Naive thymus-derived CD4-positive, alpha-beta T cell (primary cell): ENCODE measurements around the gene TVP23A. TPM values are rescaled to one million over a fixed set of nuclear protein-coding genes. Genes with fewer than 3 reads are reported as not detected.
"Not testable (repeated sequence)": the region's sequence is repeated elsewhere in the genome, so short reads cannot be mapped to it uniquely, and the experiment has no call there.

Source experiments
- ATAC-seq: fragments of 150-1000 bp; cut with Tn5 transposase; 2 replicates; pipeline ENCODE4 v1.10.0; 2021; ENCODE audit warnings: mild to moderate bottlenecking, moderate library complexity
- CTCF ChIA-PET: fragments of 350-600 bp; sonication (Branson Sonifier 250); formaldehyde crosslinking; loops from one replicate; lab custom pipeline; 2021; ENCODE audit warnings: antibody characterized with exemption; lab: Charles Lee
- POLR2A ChIA-PET: fragments of 350-600 bp; sonication (Branson Sonifier 250); formaldehyde crosslinking; loops from one replicate; lab custom pipeline; 2021; ENCODE audit warnings: antibody characterized with exemption, inconsistent platforms; lab: Charles Lee
- DNase-seq, 9 donors: peaks; one replicate each; pipeline versions ENCODE4 v3.0.0 to v3.0.0-alpha.2; 2020 to 2022; ENCODE audit warnings: mixed read lengths in 1 of 9
- H3K27ac ChIP-seq: one replicate; pipeline ENCODE4 v1.7.0; 2013; ENCODE audit warnings: mild to moderate bottlenecking, low read depth, low read length, moderate library complexity
- H3K27me3 ChIP-seq, 2 donors: one replicate each; pipeline ENCODE4 v1.7.0; 2013; ENCODE audit warnings: low read length in 2 of 2, mild to moderate bottlenecking in 2 of 2, moderate library complexity in 2 of 2; ENCODE audit not compliant: control insufficient read depth in 2 of 2, insufficient read depth in 2 of 2
- H3K36me3 ChIP-seq, 3 experiments: 1 replicate in 2 of 3; 2 replicates in 1 of 3; pipeline ENCODE4 v1.7.0; 2013; ENCODE audit warnings: low read length in 3 of 3, mild to moderate bottlenecking in 3 of 3, moderate library complexity in 1 of 3; ENCODE audit not compliant: insufficient read depth in 3 of 3, control insufficient read depth in 2 of 3
- H3K4me1 ChIP-seq, 2 donors: one replicate each; pipeline ENCODE4 v1.7.0; 2013; ENCODE audit warnings: low read length in 2 of 2, mild to moderate bottlenecking in 2 of 2, moderate library complexity in 1 of 2; ENCODE audit not compliant: control insufficient read depth in 2 of 2, insufficient read depth in 2 of 2
- H3K4me3 ChIP-seq: 2 replicates; pipeline ENCODE4 v1.7.0; 2013; ENCODE audit warnings: mild to moderate bottlenecking, low read length
- H3K9me3 ChIP-seq, 3 experiments: 1 replicate in 2 of 3; 2 replicates in 1 of 3; pipeline ENCODE4 v1.7.0; 2013; ENCODE audit warnings: low read length in 3 of 3; ENCODE audit not compliant: control insufficient read depth in 2 of 3
- H3K27ac Mint-ChIP-seq, 9 donors: one replicate each; pipeline ENCODE4 v1.8.0; 2020 to 2022; ENCODE audit warnings: mixed read lengths in 9 of 9, mild to moderate bottlenecking in 8 of 9, moderate library complexity in 5 of 9, inconsistent platforms in 2 of 9
- H3K27me3 Mint-ChIP-seq, 5 donors: one replicate each; pipeline ENCODE4 v1.8.0; 2021 to 2022; ENCODE audit warnings: mixed read lengths in 5 of 5, mild to moderate bottlenecking in 1 of 5
- H3K36me3 Mint-ChIP-seq, 5 donors: one replicate each; pipeline ENCODE4 v1.8.0; 2020 to 2022; ENCODE audit warnings: mixed read lengths in 5 of 5, mild to moderate bottlenecking in 3 of 5, inconsistent platforms in 1 of 5
- H3K4me1 Mint-ChIP-seq, 7 donors: one replicate each; pipeline ENCODE4 v1.8.0; 2020 to 2022; ENCODE audit warnings: mixed read lengths in 7 of 7, mild to moderate bottlenecking in 3 of 7, inconsistent platforms in 1 of 7
- H3K4me3 Mint-ChIP-seq, 10 donors: one replicate each; pipeline ENCODE4 v1.8.0; 2020 to 2022; ENCODE audit warnings: mild to moderate bottlenecking in 10 of 10, mixed read lengths in 10 of 10, moderate library complexity in 6 of 10, inconsistent platforms in 2 of 10
- H3K9me3 Mint-ChIP-seq, 11 donors: one replicate each; pipeline ENCODE4 v1.8.0; 2020 to 2022; ENCODE audit warnings: mixed read lengths in 11 of 11, mild to moderate bottlenecking in 4 of 11, inconsistent platforms in 1 of 11, moderate library complexity in 1 of 11
- intact Hi-C, 2 donors: fragments of 100-400 bp; cut with micrococcal nuclease; formaldehyde crosslinking; loops; one replicate each; pipeline ENCODE4 v1.15.1; 2023
- polyA plus RNA-seq, 2 donors: library from polyadenylated mRNA; unstranded; fragments of 300-500 nt; fragmentation: Illumina TruSeq; gene quantifications; one replicate each; pipeline ENCODE4 v1.2.3, GENCODE V29; 2021
- total RNA-seq, 6 experiments: library from RNA in 5 of 6; stranded (reverse) in 5 of 6; gene quantifications; 1 replicate in 5 of 6; 2 replicates in 1 of 6; pipeline ENCODE4 v1.2.3 and lab custom pipeline; 2021 to 2026

The TVP23A gene
- total and polyA plus RNA-seq, 7 experiments from 2014 or later, result 0.10 to 0.17 (median 0.15) TPM; not detected in 4

- Histone ChIP-seq H3K9me3 (no peaks in the 10 kb centered on the region), H3K4me1 (peaks cover 0 to 7% of the 10 kb centered on the region in 2 donors), H3K4me3 (no peak overlapping the region), H3K36me3 (no peaks in the 10 kb centered on the region), H3K27ac (no peak overlapping the region), H3K27me3 (no peaks in the 10 kb centered on the region)
- no peak overlapping the region for H3K27ac Mint-ChIP-seq
- H3K9me3 Mint-ChIP-seq, result peaks cover 0 to 2% (median 0%) of the 10 kb centered on the region in 11 donors
- H3K4me3 Mint-ChIP-seq, result no peak overlapping the region
- no peak for ATAC-seq
- intact Hi-C loops, result no loop called here
- no peak for DNase-seq
- ChIA-PET CTCF (no interaction called here), POLR2A (no interaction called here)
- H3K36me3 Mint-ChIP-seq, result no peaks in the 10 kb centered on the region
- H3K4me1 Mint-ChIP-seq, result peaks cover 0 to 6% (median 0%) of the 10 kb centered on the region in 7 donors
- peaks cover 0 to 57% (median 4%) of the 10 kb centered on the region in 5 donors for H3K27me3 Mint-ChIP-seq
Measured at GRCh38 chr16:10780628-10781027, 38.0 kb downstream of the TVP23A start.

GRCh38 chr16:10779908-10780307 lies 38.7 kb downstream of the TVP23A start:
- H3K27me3 Mint-ChIP-seq, result peaks cover 0 to 58% (median 4%) of the 10 kb centered on the region in 5 donors
- H3K36me3 ChIP-seq, H3K27me3 ChIP-seq, H3K4me3 Mint-ChIP-seq, DNase-seq, CTCF ChIA-PET, H3K27ac ChIP-seq, H3K4me1 Mint-ChIP-seq, H3K4me1 ChIP-seq, H3K4me3 ChIP-seq, POLR2A ChIA-PET, H3K9me3 ChIP-seq, H3K36me3 Mint-ChIP-seq, intact Hi-C loops, ATAC-seq, H3K27ac Mint-ChIP-seq, H3K9me3 Mint-ChIP-seq: not testable (repeated sequence)

DNA sequence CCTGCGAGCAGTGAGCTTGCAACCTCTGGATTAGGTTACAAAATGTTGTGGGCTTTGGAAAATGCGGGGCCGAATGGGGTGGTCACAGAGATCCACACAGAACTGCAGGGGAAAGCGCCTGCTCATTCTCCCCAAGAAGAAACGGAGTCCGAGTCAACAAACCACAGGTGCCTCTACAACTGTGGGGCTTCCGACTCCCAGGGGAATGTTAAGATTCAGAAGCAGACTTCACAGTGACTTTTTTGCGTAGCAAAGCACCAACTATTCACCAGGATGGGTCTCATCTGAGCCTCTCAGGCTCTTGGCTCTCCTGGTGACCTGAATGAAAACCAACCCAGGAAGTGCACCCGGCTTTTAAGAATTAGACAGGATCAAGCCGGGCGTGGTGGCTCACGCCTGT lies 41.2 kb downstream of the TVP23A start:
- intact Hi-C loops, result no loop called here
- peaks cover 0 to 2% (median 0%) of the 10 kb centered on the region in 11 donors for H3K9me3 Mint-ChIP-seq
- H3K4me3 Mint-ChIP-seq, result no peak overlapping the region
- Histone ChIP-seq H3K27me3 (no peaks in the 10 kb centered on the region), H3K4me3 (no peak overlapping the region), H3K36me3 (no peaks in the 10 kb centered on the region), H3K4me1 (peaks cover 0 to 7% of the 10 kb centered on the region in 2 donors), H3K27ac (no peak overlapping the region), H3K9me3 (no peaks in the 10 kb centered on the region)
- peaks cover 0 to 11% (median 0%) of the 10 kb centered on the region in 7 donors for H3K4me1 Mint-ChIP-seq
- DNase-seq, result no peak
- no peak overlapping the region for H3K27ac Mint-ChIP-seq
- no peak for ATAC-seq
- POLR2A ChIA-PET, result no interaction called here
- CTCF ChIA-PET, result no interaction called here
- H3K36me3 Mint-ChIP-seq, result no peaks in the 10 kb centered on the region
- H3K27me3 Mint-ChIP-seq, result peaks cover 0 to 53% (median 4%) of the 10 kb centered on the region in 5 donors

DNA sequence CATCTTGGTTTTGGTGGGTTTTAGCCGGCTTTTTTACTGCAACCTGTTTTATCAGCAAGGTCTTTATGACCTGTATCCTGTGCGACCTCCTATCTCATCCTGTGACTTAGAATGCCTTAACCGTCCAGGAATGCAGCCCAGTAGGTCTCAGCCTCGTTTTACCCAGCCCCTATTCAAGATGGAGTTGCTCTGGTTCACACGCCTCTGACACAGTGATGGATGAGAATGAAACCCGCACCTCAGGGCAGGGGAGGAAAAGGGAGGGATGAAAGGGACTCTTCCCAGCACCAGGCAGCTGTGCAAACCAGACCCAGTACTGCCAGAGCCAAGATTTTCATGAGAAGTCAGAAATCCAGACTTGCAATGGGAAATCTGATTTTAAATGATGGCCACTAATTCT lies 41.7 kb downstream of the TVP23A start:
- H3K27ac ChIP-seq, H3K9me3 ChIP-seq, H3K27me3 ChIP-seq, H3K36me3 ChIP-seq, H3K27ac Mint-ChIP-seq, CTCF ChIA-PET, H3K4me1 Mint-ChIP-seq, H3K4me3 ChIP-seq, H3K9me3 Mint-ChIP-seq, H3K4me1 ChIP-seq, intact Hi-C loops, POLR2A ChIA-PET, H3K36me3 Mint-ChIP-seq, DNase-seq, H3K4me3 Mint-ChIP-seq, ATAC-seq: not testable (repeated sequence)
- peaks cover 0 to 49% (median 0%) of the 10 kb centered on the region in 5 donors for H3K27me3 Mint-ChIP-seq

DNA sequence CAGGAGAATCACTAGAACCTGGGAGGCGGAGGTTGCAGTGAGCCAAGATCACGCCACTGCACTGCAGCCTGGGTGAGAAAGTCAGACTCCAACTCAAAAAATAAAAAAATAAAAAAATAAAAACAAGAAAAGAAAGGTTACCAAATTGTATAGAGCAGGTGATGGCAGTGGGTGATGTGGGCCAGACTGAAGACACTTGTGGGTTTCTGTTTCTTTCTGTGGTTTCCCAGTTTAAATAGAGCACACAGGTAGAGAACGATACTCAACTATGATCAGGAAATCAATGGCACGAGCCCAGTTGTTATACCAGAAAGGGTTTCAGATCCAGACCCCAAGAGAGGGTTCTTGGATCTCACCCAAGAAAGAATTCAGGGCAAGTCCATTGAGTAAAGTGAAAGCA lies 42.3 kb downstream of the TVP23A start:
- POLR2A ChIA-PET, result no interaction called here
- H3K36me3 ChIP-seq, result no peaks in the 10 kb centered on the region
- Mint-ChIP-seq H3K9me3 (peaks cover 0 to 2% (median 0%) of the 10 kb centered on the region in 11 donors), H3K36me3 (no peaks in the 10 kb centered on the region), H3K4me1 (peaks cover 0 to 9% (median 2%) of the 10 kb centered on the region in 7 donors), H3K27ac (no peak overlapping the region), H3K27me3 (peaks cover 0 to 46% (median 0%) of the 10 kb centered on the region in 5 donors), H3K4me3 (no peak overlapping the region)
- DNase-seq, result no peak
- no peak for ATAC-seq
- CTCF ChIA-PET, result no interaction called here
- no peaks in the 10 kb centered on the region for H3K9me3 ChIP-seq
- intact Hi-C loops, result no loop called here
- H3K4me3 ChIP-seq, result no peak overlapping the region
- no peaks in the 10 kb centered on the region for H3K27me3 ChIP-seq
- no peak overlapping the region for H3K27ac ChIP-seq
- H3K4me1 ChIP-seq, result peaks cover 0 to 7% of the 10 kb centered on the region in 2 donors

DNA sequence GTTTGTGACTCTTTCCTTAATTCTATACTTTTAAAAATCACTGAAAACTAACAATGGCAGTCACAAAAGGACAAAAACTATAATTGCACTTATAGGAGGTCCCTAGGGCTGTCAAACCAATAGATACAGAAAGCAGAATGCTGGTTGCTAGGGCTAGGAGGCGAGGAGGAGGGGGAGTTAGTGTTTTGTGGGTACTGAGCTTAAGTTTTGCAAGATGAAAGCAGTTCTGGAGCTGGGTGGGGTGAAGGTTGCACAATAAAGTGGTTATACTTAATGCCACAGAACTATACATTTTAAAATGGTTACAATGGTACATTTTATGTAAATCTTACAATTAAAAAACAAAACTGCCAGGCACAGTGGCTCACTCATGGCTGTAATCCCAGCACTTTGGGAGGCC lies 47.7 kb downstream of the TVP23A start:
- DNase-seq (peak in 4 of 9 donors; percentile 3 to 21 (median 16)), ATAC-seq (peak; percentile 62)
- H3K9me3 Mint-ChIP-seq, result no peaks in the 10 kb centered on the region
- peaks cover 2 to 15% (median 12%) of the 10 kb centered on the region in 7 donors for H3K4me1 Mint-ChIP-seq
- Histone ChIP-seq H3K9me3 (no peaks in the 10 kb centered on the region), H3K4me3 (no peak overlapping the region), H3K36me3 (peaks cover 0 to 21% (median 0%) of the 10 kb centered on the region in 3 experiments), H3K4me1 (peaks cover 0 to 7% of the 10 kb centered on the region in 2 donors), H3K27me3 (no peaks in the 10 kb centered on the region), H3K27ac (no peak overlapping the region)
- peak overlapping the region in 1 of 10 donors; percentile 45 for H3K4me3 Mint-ChIP-seq
- peak overlapping the region in 6 of 9 donors; percentile 10 to 79 (median 50) for H3K27ac Mint-ChIP-seq
- intact Hi-C loops, result loop anchor here in 1 of 2 donors (5.0 kb wide), 1 partner anchor 146 kb away; no protein-coding TSS in a partner anchor
- POLR2A ChIA-PET, result no interaction called here
- CTCF ChIA-PET, result no interaction called here
- peaks cover 0 to 7% (median 0%) of the 10 kb centered on the region in 5 donors for H3K27me3 Mint-ChIP-seq
- H3K36me3 Mint-ChIP-seq, result peaks cover 0 to 20% (median 4%) of the 10 kb centered on the region in 5 donors

GRCh38 chr16:10769381-10769780 lies 49.2 kb downstream of the TVP23A start:
- ChIA-PET POLR2A (no interaction called here), CTCF (no interaction called here)
- peaks cover 0 to 18% of the 10 kb centered on the region in 2 donors for H3K4me1 ChIP-seq
- no peak overlapping the region for H3K4me3 ChIP-seq
- Mint-ChIP-seq H3K9me3 (peaks cover 0 to under 1% (median 0%) of the 10 kb centered on the region in 11 donors), H3K4me1 (peaks cover 5 to 21% (median 12%) of the 10 kb centered on the region in 7 donors), H3K4me3 (no peak overlapping the region), H3K27ac (no peak overlapping the region), H3K36me3 (peaks cover 0 to 24% (median 9%) of the 10 kb centered on the region in 5 donors), H3K27me3 (peaks cover 0 to 2% (median 0%) of the 10 kb centered on the region in 5 donors)
- DNase-seq, result no peak
- intact Hi-C loops, result no loop called here
- H3K27me3 ChIP-seq, result no peaks in the 10 kb centered on the region
- H3K36me3 ChIP-seq, result peaks cover 0 to 33% (median 0%) of the 10 kb centered on the region in 3 experiments
- no peak for ATAC-seq
- H3K9me3 ChIP-seq, result no peaks in the 10 kb centered on the region
- H3K27ac ChIP-seq, result no peak overlapping the region
